Activated naive CD4-positive, alpha-beta T cell treated with anti-CD3 and anti-CD28 coated beads for 36 hours (primary cell): Measurements from ENCODE around the gene GRIK4. TPM values are rescaled to one million over a fixed set of nuclear protein-coding genes. Genes with fewer than 3 reads are reported as not detected.
A peak's percentile ranks its signal among the peaks of the same experiment; 100 is the strongest.

Experiments used
- CTCF ChIA-PET: fragments of 350-600 bp; sonication (Branson Sonifier 250); formaldehyde crosslinking; loops from one replicate; lab custom pipeline; 2021; ENCODE audit warnings: antibody characterized with exemption; lab: Charles Lee
- DNase-seq: peaks from one replicate; pipeline ENCODE4 v3.0.0-alpha.2; 2020
- H3K27ac Mint-ChIP-seq: one replicate; pipeline ENCODE4 v1.8.0; 2021; ENCODE audit warnings: mild to moderate bottlenecking, mixed read lengths
- H3K27me3 Mint-ChIP-seq: one replicate; pipeline ENCODE4 v1.8.0; 2021; ENCODE audit warnings: low read depth, mixed read lengths
- H3K36me3 Mint-ChIP-seq: one replicate; pipeline ENCODE4 v1.8.0; 2021; ENCODE audit warnings: low read depth, mixed read lengths
- H3K4me1 Mint-ChIP-seq: one replicate; pipeline ENCODE4 v1.8.0; 2021; ENCODE audit warnings: low read depth, mixed read lengths
- H3K4me3 Mint-ChIP-seq: one replicate; pipeline ENCODE4 v1.8.0; 2021; ENCODE audit warnings: mild to moderate bottlenecking, moderate library complexity, mixed read lengths
- H3K9me3 Mint-ChIP-seq: one replicate; pipeline ENCODE4 v1.8.0; 2021; ENCODE audit warnings: mixed read lengths
- intact Hi-C: fragments of 100-400 bp; cut with micrococcal nuclease; formaldehyde crosslinking; loops from one replicate; pipeline ENCODE4 v1.15.1; 2023
- total RNA-seq, 2 experiments: library from RNA; stranded (reverse); gene quantifications; one replicate each; pipeline ENCODE4 v1.2.3, GENCODE V29; 2021

GRIK4 gene
- total RNA-seq, 2 experiments from 2014 or later: not detected

DNA sequence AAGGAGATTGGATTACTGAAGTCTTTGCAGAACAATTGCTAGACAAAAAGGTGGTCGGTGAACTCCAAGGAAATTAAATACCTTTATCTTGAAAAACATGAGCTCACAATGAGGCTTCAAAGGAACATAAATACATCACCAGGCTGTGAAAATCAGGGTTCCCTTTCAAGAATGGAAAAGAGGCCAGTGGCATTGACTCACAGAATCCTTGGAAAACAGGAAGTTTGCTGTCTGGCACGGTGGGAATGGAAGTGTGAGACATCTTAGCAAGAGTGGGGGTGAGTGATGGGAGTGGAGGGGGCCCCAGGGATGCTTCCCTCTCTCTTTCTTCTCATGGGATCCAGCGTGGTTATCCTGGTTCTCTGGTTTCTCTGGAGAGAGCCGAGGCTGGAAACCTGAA, 463.4 kb downstream of the GRIK4 start:
- H3K4me3 Mint-ChIP-seq: no peak overlapping the region
- intact Hi-C loops: no loop called here
- peaks cover 16% of the 10 kb centered on the region for H3K27me3 Mint-ChIP-seq
- no peak overlapping the region for H3K27ac Mint-ChIP-seq
- DNase-seq: no peak
- CTCF ChIA-PET: no interaction called here
- no peaks in the 10 kb centered on the region for H3K36me3 Mint-ChIP-seq
- H3K9me3 Mint-ChIP-seq: no peaks in the 10 kb centered on the region
- no peaks in the 10 kb centered on the region for H3K4me1 Mint-ChIP-seq

GRCh38 chr11:120977266-120978137, 466.0 kb downstream of the GRIK4 start:
- CTCF ChIA-PET: no interaction called here

DNA sequence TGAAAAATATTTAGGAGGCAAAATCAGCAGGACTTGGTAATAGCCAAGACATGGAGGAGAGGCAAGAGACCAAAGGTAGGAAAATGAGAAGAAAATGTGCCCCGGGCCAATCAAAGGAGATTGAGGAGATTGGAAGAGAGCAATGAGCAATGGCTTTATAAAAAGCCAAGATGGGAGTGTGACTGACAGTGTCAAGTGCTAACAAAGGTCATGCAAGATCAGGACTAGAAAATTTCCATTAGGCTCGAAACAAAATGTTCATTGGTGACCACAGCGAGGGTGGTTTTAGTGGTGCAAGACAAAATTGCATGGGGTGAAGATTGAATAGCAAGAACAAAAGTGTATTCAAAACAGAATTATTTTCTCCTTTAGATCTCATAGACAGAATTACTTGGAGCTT, 467.2 kb downstream of the GRIK4 start:
- Mint-ChIP-seq H3K27me3 (peaks cover 12% of the 10 kb centered on the region), H3K4me1 (no peaks in the 10 kb centered on the region), H3K4me3 (no peak overlapping the region), H3K36me3 (no peaks in the 10 kb centered on the region), H3K9me3 (no peaks in the 10 kb centered on the region), H3K27ac (no peak overlapping the region)
- intact Hi-C loops: no loop called here
- CTCF ChIA-PET: no interaction called here
- no peak for DNase-seq

More at GRCh38 chr11:120977266-120978137, 466.0 kb downstream of the GRIK4 start:
- no peak for DNase-seq
- H3K9me3 Mint-ChIP-seq: no peaks in the 10 kb centered on the region
- intact Hi-C loops: no loop called here
- H3K27ac Mint-ChIP-seq: no peak overlapping the region
- peaks cover 14% of the 10 kb centered on the region for H3K27me3 Mint-ChIP-seq
- no peak overlapping the region for H3K4me3 Mint-ChIP-seq
- H3K4me1 Mint-ChIP-seq: no peaks in the 10 kb centered on the region
- H3K36me3 Mint-ChIP-seq: no peaks in the 10 kb centered on the region

DNA sequence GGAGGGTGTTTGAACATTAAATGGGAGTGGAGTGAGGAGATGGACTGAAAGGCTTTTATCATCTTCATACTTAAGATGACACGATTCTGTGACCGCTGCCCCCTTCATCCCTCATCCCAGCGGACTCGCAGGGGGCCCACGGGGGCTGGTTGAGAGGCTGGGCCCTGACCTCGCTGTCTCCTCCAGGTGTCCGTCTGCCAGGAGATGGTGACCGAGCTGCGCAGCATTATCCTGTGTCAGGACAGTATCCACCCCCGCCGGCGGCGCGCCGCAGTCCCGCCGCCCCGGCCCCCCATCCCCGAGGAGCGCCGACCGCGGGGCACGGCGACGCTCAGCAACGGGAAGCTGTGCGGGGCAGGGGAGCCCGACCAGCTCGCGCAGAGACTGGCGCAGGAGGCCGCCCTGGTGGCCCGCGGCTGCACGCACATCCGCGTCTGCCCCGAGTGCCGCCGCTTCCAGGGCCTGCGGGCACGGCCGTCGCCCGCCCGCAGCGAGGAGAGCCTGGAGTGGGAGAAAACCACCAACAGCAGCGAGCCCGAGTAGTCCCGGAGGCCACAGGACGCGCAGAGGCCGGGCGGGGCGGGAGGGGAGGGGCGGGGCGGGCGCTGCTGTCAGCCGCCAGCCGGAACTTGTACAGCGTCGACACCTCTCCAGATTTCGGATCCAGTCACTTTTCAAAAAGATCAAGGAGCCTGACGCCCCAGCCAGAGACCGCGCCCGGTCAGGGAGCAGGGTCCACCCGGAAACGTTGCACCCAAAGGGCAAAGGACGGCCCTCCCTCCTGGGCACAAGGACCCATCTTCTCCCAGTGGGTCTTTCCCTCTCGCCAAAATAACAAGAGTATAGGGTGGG, 474.4 kb downstream of the GRIK4 start:
- Mint-ChIP-seq H3K4me1 (peaks cover 11% of the 10 kb centered on the region), H3K27ac (no peak overlapping the region), H3K36me3 (no peaks in the 10 kb centered on the region), H3K27me3 (peaks cover 3% of the 10 kb centered on the region), H3K9me3 (no peaks in the 10 kb centered on the region), H3K4me3 (peak overlapping the region; percentile 53)
- intact Hi-C loops: loop anchor here (2.0 to 10.0 kb wide), 3 partner anchors 29 to 439 kb away; partner anchors contain the start of gene TBCEL
- CTCF ChIA-PET: interaction anchor here (1.0 to 1.4 kb wide), 3 partner anchors 11 to 209 kb away, joined by 3 to 6 read pairs (median 4); no protein-coding TSS in a partner anchor
- peak; percentile 61 for DNase-seq

DNA sequence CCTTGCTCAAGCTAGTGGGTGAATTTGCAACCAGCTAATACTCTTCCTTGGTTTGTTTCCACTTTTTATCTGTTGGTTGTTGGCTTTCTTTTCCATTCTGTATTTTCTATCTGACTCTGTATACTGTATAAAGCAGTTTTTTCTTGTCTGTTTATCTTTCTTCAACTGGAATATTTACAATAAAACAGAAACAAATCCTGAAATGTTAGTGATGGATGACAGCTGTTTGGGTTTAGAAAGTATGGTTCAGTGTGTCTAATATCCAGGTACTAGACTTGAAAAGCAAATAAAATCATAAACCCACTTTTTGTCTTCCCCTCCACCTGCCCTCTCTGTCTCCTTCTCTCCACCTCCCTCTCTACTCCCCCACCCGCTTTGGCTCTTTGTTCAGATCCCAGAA, 477.1 kb downstream of the GRIK4 start:
- no peak overlapping the region for H3K4me3 Mint-ChIP-seq

DNA sequence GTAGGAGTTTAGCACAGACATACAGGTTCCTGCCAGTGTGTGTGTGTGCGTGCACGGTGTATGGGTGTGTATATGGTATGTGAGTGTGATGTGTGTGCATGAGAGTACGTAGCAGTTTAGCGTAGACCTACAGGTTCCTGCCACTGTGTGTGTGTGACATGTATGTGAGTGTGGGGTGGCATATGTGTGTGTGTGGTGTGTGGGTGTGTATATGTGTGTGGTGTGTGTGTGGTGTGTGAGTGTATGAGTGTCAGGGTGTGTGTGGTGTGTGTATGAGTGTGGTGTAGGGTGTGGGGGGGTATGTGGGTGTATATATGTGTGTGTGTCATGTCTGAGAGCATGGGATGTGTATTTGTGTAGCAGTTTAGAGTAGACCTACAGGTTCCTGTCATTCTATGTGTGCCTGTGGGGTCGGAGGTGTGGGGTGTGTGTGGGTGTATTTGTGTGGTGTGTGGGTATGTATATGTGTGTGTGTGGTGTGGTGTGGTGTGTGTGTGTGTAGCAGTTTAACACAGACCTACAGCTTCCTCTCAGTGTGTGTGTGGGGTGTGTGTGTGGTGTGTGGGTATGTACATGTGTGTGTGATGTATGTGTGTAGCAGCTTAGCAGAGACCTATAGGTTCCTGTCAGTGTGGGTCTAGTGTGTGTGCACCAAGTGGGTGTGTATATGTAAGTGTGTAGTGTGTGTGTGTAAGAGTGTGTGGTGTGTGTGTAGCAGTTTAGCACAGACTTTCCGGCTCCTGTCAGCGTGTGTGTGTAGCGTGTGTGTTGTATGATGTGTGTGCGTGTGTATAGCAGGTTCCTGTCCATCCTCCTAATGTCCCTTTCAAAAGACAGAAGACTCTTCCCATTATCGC, 480.5 kb downstream of the GRIK4 start:
- H3K9me3 Mint-ChIP-seq: no peaks in the 10 kb centered on the region
- H3K27ac Mint-ChIP-seq: no peak overlapping the region
- no peak overlapping the region for H3K4me3 Mint-ChIP-seq
- no peaks in the 10 kb centered on the region for H3K27me3 Mint-ChIP-seq
- peaks cover 5% of the 10 kb centered on the region for H3K4me1 Mint-ChIP-seq
- no peaks in the 10 kb centered on the region for H3K36me3 Mint-ChIP-seq
- CTCF ChIA-PET: no interaction called here
- no peak for DNase-seq
- intact Hi-C loops: no loop called here

More for the DNA sequence above, 477.1 kb downstream of the GRIK4 start:
- Mint-ChIP-seq H3K4me1 (peaks cover 11% of the 10 kb centered on the region), H3K36me3 (no peaks in the 10 kb centered on the region), H3K27me3 (peaks cover 3% of the 10 kb centered on the region), H3K9me3 (no peaks in the 10 kb centered on the region), H3K27ac (no peak overlapping the region)
- intact Hi-C loops: loop anchor here (10.0 kb wide), 1 partner anchor 436 kb away; no protein-coding TSS in a partner anchor
- CTCF ChIA-PET: no interaction called here
- DNase-seq: no peak

- intact Hi-C loops: no loop called here
- CTCF ChIA-PET: no interaction called here
- H3K4me3 Mint-ChIP-seq: no peak overlapping the region
- H3K36me3 Mint-ChIP-seq: no peaks in the 10 kb centered on the region
- peaks cover 4% of the 10 kb centered on the region for H3K4me1 Mint-ChIP-seq
- H3K9me3 Mint-ChIP-seq: no peaks in the 10 kb centered on the region
- H3K27me3 Mint-ChIP-seq: peaks cover 4% of the 10 kb centered on the region
- DNase-seq: no peak
- H3K27ac Mint-ChIP-seq: no peak overlapping the region
These were observed 482.7 kb downstream of the GRIK4 start for GRCh38 chr11:120994091-120994859.

DNA sequence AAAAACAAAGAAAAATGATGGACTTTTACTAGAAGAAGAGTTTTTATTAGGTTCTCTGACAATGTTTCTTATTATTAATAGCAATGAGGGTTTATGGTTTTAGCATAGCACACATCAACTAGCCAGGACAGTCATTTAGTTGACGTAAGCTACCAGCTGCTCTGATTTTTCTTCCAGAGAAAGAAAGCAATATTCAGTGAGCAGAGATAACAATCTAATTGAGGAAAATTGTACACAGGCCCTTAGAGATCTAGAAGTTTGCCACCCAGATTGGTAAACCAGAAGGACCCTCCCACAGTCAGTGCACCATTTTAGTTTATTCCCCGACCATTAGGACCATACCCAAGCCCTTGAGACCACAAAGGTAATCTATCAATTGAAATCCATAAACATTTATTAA, 483.6 kb downstream of the GRIK4 start:
- Mint-ChIP-seq H3K9me3 (no peaks in the 10 kb centered on the region), H3K27ac (no peak overlapping the region), H3K4me3 (no peak overlapping the region), H3K36me3 (no peaks in the 10 kb centered on the region), H3K4me1 (peaks cover 4% of the 10 kb centered on the region), H3K27me3 (peaks cover 4% of the 10 kb centered on the region)
- CTCF ChIA-PET: no interaction called here
- DNase-seq: no peak
- intact Hi-C loops: no loop called here

- peaks cover 4% of the 10 kb centered on the region for H3K4me1 Mint-ChIP-seq
- peaks cover 4% of the 10 kb centered on the region for H3K27me3 Mint-ChIP-seq
- CTCF ChIA-PET: interaction anchor here (2.0 kb wide), 1 partner anchor 12 kb away, joined by 6 read pairs; no protein-coding TSS in a partner anchor
- no peak for DNase-seq
- intact Hi-C loops: no loop called here
- H3K27ac Mint-ChIP-seq: no peak overlapping the region
- H3K4me3 Mint-ChIP-seq: no peak overlapping the region
- H3K36me3 Mint-ChIP-seq: no peaks in the 10 kb centered on the region
- H3K9me3 Mint-ChIP-seq: no peaks in the 10 kb centered on the region
These were observed 485.4 kb downstream of the GRIK4 start for GRCh38 chr11:120996973-120997372.

DNA sequence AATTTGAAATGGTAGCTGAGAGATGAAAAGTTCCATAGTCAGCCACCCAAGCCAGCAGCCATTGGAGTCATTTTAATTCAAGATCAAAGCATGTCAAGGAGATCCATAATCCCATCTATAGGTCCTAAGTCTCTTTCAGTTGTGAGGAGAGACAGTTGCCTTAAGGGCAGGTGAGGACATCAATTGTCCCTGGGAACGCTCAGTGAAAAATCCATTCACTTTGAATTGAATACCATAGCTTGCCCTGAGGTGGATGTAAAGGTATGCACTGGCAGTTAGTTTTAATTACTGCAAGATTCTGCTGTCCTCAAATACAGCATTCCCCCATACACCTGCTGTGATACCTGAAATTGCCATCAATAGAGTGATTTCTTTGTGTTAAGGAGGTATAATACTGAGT, 487.0 kb downstream of the GRIK4 start:
- intact Hi-C loops: no loop called here
- H3K27ac Mint-ChIP-seq: no peak overlapping the region
- peaks cover 4% of the 10 kb centered on the region for H3K27me3 Mint-ChIP-seq
- no peak for DNase-seq
- H3K4me1 Mint-ChIP-seq: peaks cover 4% of the 10 kb centered on the region
- CTCF ChIA-PET: no interaction called here
- H3K4me3 Mint-ChIP-seq: no peak overlapping the region
- no peaks in the 10 kb centered on the region for H3K9me3 Mint-ChIP-seq
- no peaks in the 10 kb centered on the region for H3K36me3 Mint-ChIP-seq

GRCh38 chr11:121004206-121004840, 492.8 kb downstream of the GRIK4 start:
- Mint-ChIP-seq H3K36me3 (no peaks in the 10 kb centered on the region), H3K9me3 (peaks cover 1% of the 10 kb centered on the region), H3K27ac (no peak overlapping the region), H3K4me3 (no peak overlapping the region), H3K27me3 (peaks cover 17% of the 10 kb centered on the region), H3K4me1 (no peaks in the 10 kb centered on the region)
- intact Hi-C loops: no loop called here
- no peak for DNase-seq
- CTCF ChIA-PET: no interaction called here
